Measurements from ENCODE around the gene PHF5A.
"Not testable (repeated sequence)": the region's sequence is repeated elsewhere in the genome, so short reads cannot be mapped to it uniquely, and the experiment has no call there.

The PHF5A gene

DNA sequence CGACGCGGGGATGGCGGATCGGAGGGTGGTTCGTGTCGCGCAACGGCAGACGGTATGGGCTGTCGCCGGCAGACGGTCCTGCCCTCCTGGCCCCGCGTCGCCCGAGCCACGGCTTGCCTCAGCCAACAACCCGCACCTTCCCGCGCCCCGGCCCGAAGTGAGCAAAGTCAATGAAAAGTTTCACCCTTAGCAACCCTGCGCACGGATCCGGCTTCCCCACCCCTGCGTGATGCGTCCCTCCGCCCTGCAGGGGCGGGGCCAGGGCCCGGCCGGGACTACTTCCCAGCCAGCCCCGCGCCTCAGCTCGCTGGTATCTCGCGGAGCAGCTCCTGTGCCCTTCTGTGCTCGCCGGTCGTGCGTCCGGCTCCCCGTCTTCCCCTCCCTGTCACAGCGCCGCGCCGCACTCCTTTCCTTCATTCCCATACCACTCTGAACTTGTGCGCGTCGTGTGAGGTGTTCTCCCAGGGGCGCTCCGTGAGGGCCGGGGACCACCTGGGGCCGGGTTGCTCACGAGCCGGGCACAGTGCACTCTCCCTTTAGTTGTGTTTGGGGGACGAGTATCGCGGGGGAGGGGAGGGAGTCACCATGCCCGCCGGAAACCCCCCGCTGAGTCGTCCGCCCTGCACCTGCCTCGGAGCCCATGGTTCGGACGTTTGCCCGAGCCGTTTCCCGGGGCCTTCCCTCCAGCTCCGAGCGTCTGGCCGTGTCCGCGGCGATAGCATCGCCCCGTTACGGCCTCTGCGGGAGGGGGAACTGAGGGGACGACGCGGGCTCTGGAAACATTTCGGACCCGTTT, 21.7 kb downstream of the PHF5A start, which contains the start of gene TOB2:
TOB2 (minus strand) TSS at position 163 of the 796 bp plus-strand sequence. CDS start 9,456 bp downstream, outside the sequence.
- DNase-seq = peak; percentile 94

DNA sequence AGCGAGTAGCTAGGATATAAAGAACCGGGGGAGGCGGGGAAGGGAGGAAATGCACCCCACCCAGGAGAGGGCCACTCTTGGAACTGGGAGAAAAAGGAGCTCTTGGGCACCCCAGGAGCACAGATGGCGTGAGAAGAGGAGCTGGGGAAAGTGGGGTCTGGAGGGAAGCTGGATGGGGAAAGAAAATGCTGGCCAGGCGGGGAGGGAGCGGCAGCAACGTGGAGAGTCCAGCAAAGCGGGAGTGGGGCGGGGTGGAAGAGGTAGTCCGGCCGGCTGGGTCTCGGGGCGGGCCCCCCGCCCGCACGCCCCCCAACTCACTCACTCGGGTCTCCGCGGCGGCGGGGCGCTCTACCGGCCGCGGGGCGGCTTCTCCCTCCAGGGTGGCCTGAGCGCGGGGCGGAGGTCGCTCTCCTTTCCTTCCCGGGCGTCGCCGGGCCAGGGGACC, 22.4 kb downstream of the PHF5A start:
- DNase-seq = no peak

DNA sequence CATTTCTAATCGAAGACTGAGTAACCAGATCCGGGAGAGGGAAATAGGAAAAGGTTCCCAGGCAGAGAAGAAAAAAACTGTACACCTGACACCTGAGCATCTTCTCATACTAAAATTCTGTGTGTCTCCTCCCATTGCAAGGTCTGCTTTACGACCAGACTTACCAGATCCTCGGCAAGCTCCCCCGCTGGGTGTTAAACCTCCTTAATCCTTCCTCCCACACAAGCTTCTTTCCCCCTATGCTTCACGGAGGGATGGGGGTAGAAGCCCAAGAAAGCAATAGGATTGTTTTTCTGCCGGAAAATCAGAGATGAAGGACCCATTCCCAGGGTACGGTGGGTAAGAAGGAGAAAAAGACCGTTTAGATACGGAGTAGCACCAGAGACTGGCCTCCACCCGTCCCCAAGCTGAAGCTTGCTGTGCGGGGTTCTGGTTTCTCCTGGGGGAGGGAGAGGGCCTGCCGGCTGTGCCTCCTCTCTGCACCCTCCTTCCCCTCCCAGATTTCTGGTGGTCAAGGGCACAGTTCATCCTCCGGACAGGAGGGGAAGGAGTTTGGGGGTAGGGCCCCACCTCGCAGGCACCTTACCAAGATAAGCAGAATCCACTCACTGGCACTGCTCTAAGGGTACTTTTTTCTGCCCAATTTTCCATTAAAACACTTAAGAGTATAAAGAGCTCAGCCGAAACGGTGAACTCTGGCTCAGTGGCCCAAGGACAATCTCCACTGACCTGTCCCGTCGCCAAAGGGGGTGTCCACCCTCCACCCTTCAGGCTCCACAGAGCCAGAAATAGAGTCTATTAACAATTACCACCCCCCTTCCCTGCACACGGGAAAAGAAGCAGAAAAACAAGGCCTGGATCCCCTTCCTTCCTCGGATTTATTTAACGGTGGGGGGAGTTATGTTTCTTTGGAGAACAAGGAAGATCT, 23.1 kb downstream of the PHF5A start:
- no peak for DNase-seq

DNA sequence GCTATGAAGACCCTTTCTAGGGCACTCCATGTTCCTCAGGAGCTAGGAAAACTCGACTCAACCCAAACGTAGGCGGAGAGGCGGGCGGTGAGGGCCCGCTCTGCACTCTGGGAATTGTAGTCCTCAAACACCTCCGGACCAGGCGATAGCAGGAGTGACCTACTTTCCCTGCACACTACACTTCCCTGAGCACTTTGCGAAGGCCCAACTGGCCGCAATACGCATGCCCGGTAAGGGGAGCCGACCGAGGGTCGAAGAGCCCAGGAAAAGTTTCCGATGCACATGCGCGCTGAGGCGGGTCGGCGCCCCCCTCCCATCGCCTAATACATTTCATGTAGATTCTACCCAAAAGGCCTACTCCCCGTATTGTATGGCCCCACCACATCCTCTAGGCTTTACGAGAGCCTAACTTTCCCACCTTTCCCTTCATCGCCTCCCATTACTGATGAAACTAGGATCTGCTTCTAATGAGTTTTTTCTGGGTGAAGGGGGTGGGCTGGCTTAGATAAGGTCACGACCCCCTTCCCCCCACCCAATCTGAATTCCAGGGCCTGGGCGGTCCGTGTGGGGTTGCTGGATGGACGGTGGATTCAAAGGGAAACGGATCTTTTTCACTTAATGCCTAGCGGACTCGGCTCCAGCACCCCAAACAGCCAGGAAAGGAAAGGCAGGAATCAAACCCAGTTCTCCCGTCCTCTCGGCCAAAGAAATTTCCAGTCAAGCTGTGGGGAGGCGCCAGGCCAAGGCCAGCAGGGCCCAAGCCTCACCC, 23.9 kb downstream of the PHF5A start:
- peak; percentile 78 for DNase-seq

DNA sequence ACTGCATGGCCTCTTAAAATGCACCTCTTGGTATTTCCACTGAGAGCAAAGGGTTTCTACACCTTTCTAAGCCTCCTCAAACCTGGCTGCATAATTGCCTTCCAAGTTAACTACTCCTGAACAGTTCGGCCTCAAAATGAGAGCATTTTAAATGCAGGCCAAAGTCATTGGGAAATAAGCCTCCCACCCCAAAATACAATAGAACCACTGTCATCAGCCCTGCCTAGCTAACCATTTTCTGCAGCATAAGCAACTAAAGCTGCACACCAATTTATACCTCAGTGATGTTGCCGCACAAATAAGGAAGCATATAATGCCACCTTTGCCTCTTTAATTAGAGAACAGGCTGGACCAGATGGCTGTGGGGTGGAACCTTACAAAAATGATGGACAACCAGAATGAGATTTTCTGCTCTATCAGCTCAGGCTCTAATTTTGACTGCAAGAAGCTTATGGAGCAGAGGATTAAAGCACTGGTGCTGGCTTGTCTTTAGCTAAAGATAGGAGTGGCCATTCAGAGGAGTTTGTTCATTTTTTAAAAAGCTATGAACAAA, 26.2 kb downstream of the PHF5A start:
- no peak for DNase-seq

DNA sequence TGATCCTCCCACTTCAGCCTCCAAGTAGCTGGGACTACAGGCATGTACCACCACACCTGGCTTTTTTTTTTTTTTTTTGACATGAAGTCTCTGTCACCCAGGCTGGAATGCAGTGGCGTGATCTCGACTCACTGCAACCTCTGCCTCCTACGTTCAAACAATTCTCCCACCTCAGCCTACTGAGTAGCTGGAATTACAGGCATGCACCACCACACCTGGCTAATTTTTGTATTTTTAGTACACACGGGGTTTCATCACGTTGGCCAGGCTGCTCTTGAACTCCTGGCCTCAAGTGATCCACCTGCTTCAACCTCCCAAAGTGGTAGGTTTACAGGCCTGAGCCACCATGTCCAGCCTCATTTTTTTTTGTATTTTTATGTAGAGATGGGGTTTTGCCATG, 28.0 kb downstream of the PHF5A start:
- not testable (repeated sequence) for DNase-seq

DNA sequence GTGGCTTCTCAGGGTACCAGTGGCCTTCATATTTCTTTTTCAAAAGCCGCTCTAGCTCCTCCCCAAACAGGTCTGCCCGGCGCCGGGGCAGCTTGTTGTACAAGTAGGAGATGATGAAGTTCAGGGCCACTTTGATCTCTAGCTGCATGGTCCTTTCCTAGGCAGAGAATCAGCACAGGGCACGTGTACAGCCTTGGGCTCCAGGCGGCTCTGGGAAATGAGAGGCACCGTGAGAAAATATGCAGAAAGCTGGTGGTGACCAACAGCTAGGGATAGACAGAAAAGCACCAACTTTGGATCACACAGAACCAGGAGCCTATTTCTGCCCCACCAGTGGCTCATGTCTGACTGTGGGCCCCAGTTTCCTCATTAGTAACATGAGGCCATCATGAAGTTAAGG, 31.3 kb downstream of the PHF5A start:
- no peak for DNase-seq

DNA sequence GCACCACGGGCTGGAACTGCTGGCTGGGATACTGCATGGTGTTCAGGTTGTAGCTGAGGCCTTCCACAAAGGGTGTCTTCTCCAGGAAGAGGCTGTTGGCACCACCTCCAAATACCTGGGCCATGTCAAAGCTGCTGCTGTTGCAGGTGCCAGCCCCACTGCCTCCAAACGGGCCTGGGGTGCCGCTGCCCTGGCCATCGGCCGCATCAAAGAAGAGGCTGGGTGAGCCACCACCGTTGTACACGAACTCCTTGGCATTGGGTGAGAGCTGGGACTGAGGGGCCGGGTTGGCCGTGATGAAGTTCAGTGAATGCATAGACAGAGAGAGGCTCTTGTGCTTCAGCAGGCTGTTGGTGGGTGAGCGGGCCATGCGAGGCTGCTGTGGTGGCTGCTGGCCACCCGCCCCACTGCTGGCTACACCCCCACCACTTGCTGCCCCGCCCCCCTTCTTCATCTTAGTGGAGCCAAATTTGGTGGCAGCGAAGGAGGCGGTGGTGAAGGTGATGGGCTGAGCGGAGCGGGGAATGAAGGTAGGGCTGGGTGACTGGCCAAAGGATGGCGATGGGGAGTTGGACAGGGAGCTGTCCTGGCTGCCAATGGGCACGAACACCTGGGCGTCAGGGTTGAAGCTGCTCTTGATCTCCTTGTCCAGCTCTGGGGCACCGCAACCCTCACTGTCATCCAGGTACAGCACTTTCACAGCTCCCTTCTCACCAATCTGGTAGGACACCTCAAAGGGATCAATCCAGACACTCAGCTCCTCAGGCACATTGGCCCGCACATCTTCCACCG, 32.0 kb downstream of the PHF5A start:
- DNase-seq = no peak

DNA sequence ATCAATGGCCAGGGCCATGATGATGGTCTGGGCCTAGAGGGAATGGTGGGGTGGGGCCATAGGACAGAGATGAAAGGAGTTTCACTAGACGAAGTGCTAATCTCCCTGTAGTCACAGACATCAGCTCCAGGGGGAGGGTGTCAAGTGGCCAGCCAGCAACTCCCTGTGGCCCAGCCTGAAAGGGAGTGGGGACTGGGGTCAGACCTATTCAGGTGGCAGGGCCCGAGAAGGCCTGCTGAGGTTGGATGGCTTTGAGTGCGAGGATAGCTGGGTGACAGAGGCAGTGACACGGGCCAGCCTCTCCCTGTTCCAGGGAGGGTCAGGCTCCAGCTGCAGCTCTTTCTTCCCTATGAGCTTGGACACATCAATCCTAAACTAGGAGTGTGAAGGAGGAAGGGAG, 32.9 kb downstream of the PHF5A start:
- no peak for DNase-seq

DNA sequence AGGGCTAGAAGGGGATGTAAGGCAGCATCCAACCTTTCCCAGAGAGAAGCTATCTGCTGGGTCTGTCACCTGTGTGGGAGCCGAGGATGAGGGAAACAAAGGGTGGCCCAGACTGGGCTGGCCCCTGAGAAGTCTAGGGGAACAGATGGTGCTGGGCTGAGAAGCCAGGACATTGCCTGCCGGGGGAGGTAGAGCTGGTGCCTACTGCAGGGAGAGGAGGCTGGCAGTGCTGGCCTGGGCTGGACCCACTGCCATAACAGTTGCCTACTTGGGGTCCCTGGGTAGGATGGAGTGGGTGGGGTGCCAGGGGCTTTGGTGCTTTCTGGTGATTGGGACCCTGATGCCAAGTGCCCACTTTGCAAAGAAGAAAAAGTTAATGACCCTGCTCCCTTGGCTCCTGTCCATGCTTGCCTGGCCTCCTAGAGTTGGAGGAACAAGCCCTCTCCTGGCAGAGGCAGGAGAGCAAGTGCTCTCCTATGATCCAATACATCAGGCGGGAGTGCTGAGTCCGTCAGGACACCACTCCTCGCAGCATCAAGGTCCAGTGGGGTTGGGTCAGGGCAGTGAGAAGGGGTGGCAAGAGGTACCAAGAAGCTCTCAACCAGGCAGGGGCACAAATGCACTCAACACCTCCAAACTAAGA, 34.0 kb downstream of the PHF5A start:
- DNase-seq = not testable (repeated sequence)

DNA sequence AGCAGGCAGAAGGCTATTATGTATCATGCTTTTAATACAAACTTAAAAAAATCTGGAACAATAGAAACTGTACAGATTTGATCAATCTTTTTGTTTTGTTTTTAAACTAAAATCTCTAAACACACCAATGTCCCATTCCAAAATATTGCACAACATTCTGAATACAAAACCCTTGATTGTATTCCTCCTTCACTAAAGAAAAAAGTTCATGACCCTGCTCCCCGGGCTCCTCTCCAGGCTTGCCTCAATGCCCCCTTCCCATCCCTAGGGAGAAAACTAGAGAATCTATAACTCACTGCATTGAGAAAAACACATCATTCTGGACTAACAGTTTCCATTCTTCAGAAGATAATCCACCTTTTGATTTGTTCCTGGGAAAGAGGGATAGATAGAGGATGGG, 35.0 kb downstream of the PHF5A start:
- DNase-seq = not testable (repeated sequence)

DNA sequence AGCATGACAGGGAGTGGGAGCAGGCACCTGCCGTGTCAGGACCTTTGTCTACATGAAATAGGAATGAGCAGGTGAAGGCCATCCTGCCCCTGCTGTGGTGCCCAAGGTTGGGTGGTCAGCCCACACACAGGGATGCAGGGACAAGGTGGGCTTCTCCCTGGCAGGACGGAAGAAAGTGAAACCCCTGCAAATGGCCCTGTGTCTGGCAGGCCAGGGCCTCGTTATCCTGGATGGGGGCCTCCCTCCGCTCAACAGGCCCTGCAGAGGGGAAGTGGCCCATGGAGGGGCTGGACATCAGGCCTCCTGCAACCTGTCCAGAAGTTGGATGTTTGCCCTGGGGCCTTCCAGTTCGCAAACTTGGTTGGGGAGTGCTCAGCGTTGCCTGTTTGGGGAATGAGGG, 36.8 kb downstream of the PHF5A start:
- no peak for DNase-seq

DNA sequence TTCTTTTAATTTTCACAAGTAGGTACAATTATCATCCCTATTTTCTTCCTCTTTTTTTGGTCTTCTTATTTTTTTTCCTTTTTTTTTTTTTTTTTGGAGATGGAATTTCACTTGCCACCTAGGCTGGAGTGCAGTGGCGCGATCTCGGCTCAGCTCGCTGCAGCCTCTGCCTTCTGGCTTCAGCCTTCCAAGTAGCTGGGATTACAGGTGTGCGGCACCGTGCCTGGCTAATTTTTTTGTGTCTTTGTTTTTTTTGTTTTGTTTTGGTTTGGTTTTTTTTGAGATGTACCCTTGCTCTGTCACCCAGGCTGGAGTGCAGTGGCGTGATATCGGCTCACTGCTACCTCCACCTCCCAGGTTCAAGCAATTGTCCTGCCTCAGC, 38.5 kb downstream of the PHF5A start:
- DNase-seq = no peak

DNA sequence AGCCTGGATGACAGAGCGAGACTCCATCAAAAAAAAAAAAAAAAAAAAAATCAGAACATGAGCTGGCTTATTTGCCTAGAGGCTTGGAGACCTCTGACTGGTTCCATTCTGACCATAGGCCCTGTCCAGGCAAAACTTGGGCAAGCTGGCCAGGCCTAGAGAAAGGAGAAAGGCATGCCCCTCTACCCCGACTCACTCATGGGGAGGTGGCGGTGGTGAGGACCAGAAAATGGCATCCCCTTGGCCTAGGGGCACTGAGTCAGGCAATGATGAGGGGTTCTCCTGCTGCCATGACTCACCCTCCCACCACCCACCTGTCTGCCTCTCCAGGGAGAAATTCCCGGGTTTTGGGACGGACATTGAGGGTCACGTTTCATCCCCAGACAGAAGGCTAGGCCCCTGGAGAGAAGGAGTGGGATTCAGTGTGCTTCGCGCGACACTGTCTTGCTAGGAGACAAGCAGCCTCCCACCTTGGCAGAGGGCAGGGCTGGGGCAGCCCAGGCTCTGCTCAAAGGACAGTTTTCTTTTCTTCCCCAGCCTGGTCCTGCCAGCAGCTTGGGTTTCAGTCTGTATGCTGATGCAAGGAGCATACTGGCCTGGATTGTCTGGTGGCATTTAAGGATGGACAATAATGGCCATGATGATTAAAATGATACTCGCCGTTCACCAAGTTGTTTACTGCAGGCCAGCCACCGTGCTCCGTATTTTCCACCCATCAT, 39.1 kb downstream of the PHF5A start:
- no peak for DNase-seq

DNA sequence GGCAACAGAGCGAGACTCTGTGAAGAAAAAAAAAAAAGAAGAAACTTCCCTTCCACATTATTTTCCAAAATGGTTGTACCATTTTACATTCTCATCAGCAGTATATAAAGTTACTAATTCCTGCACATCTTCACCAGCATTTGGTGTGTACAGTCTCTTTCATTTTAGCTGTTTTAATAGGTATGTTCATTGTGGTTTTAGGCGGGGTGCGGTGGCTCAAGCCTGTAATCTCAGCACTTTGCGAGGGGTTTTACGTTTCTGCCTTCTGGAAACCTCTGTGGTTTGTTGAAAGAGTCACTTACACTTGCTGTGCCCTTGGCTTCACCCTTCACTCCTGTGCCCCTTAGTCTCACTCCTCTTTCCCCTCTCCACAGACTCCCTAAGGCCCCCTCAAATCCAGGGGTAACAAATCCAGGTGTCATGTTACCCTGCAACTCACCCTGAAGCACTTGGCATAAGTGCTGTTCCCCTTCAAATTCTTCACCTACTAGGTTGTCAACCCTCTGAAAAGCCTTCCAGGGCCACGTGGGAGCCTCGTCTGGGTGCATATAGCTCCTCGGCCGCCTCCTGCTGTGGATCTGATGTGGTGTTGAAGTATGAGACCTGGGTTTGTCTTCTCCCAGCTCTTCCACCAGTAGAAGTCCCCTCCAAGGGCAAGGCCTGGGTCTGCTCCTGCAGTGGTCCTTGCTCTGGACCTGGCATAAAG, 42.7 kb downstream of the PHF5A start:
- DNase-seq = no peak

DNA sequence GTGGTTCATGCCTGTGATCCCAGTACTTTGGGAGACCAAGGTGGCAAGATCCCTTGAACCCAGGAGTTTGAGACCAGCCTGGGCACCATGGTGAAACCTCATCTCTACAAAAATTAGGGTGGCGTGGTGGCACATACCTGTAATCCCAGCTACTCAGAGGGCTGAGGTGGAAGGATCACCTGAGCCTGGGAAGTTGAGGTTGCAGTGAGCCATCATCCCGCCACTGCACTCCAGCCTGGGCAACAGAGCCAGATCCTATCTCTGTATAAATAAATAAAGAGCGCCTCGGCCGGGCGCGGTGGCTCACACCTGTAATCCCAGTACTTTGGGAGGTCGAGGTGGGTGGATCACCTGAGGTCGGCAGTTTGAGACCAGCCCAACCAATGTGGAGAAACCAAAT, 49.8 kb downstream of the PHF5A start:
- DNase-seq = no peak

DNA sequence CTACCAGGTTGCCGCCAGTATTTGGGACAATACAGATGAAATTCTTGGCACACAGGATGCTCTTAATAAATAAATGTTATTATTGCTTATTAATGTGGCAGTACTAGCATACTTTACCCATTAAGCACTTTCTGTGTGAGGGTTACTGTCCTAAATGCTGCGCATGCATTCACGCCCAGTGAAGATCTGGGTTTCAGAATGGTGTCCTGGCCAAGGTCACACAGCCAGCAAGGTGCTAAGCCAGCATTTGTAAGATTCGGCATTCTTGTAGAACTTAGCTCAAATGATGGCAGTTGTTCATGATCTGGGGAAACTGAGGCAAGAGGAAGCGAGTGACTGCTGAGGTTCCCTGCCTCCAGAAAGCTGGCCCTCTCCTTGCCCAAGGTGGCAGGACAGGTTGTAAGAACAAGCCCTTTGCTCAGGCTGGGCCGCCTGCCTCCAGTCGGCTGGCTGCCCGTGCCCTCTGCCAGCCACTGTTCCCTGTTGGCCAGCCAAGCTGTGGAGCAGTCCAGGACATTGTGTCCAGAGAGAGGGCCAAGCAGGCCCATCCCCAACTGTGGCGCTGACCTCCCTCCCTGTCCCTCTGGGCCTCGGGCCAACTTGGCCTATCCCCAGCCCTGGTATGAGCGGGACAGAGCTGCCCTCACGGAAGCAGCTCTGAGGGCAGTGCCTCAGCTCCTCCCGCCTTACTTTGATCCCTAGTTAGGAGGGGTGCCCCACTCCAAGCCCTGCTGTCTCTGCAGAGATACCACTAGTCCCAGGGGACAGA, 50.7 kb downstream of the PHF5A start:
- DNase-seq = no peak

DNA sequence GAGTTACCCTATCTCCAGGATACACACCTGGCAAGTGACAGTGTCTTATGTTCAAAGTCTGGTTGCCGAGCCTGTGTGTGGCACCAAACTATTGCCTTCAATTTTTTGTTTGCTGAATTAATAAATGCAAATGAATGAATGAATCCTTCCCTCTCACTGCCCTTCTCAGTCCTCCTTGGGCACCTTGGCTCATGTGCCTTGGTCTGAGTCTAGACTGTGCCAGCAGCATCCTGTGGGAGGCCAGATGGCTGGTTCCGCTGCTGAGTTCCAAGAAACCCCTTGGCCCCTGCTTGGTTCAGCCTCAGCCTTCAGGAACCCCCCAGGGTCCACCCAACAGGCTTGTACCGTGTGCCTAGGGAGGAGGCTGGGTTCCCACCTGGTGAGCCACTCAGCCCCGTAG, 52.9 kb downstream of the PHF5A start:
- no peak for DNase-seq
